Fibroblast of pulmonary artery (primary cell): Measurements from ENCODE around the gene C20orf144.
"Not testable (repeated sequence)": the region's sequence is repeated elsewhere in the genome, so short reads cannot be mapped to it uniquely, and the experiment has no call there.

ENCODE experiments used
- DNase-seq: peaks from one replicate; pipeline ENCODE4 v3.0.0-alpha.2; 2010; ENCODE audit warnings: low read depth
- H3K4me3 ChIP-seq: replicated peaks from 2 replicates; pipeline ENCODE4 v1.5.1; 2011; ENCODE audit warnings: low read depth, mild to moderate bottlenecking, control low read depth, low read length, moderate library complexity
- CTCF ChIP-seq: IDR thresholded peaks from 2 replicates; pipeline ENCODE4 v1.5.1; 2011; ENCODE audit warnings: mild to moderate bottlenecking, control low read depth, low read length, inconsistent platforms; ENCODE audit errors: missing control alignments

The C20orf144 gene

GRCh38 chr20:33629533-33629932 is 32.6 kb upstream of the C20orf144 start:
- TF ChIP-seq CTCF = no peak
- DNase-seq = no peak
- H3K4me3 ChIP-seq = no peak overlapping the region

- no peak for DNase-seq
- H3K4me3 ChIP-seq = no peak overlapping the region
- TF ChIP-seq CTCF = no peak
These were observed 32.1 kb upstream of the C20orf144 start for GRCh38 chr20:33629979-33630378.

- no peak for TF ChIP-seq CTCF
- no peak overlapping the region for H3K4me3 ChIP-seq
- DNase-seq = peak; percentile 50
These were observed 31.6 kb upstream of the C20orf144 start for GRCh38 chr20:33630507-33630906.

GRCh38 chr20:33631910-33632309 is 30.2 kb upstream of the C20orf144 start:
- not testable (repeated sequence) for H3K4me3 ChIP-seq

GRCh38 chr20:33635341-33635740 is 26.8 kb upstream of the C20orf144 start:
- DNase-seq = no peak
- no peak overlapping the region for H3K4me3 ChIP-seq
- no peak for TF ChIP-seq CTCF

More at GRCh38 chr20:33631910-33632309, 30.2 kb upstream of the C20orf144 start:
- not testable (repeated sequence) for DNase-seq

- no peak overlapping the region for H3K4me3 ChIP-seq
- no peak for DNase-seq
- no peak for TF ChIP-seq CTCF
These were observed 25.4 kb upstream of the C20orf144 start for GRCh38 chr20:33636776-33637175.

- no peak for TF ChIP-seq CTCF
- H3K4me3 ChIP-seq = no peak overlapping the region
- no peak for DNase-seq
These were observed 21.8 kb upstream of the C20orf144 start for GRCh38 chr20:33640287-33640686.
